ENCODE results near the gene AGK.

The AGK gene

GRCh38 chr7:141525973-141526514 is 25.2 kb upstream of the AGK start:
- Histone ChIP-seq H3F3A (ENCODE audit: insufficient read depth) (no peaks in the 10 kb centered on the region), H3K36me3 (ENCODE audit: low read length) (no peaks in the 10 kb centered on the region), H3K9me2 (replicated peaks; ENCODE audit: insufficient read depth, low read length) (no peaks in the 10 kb centered on the region), H3K79me2 (ENCODE audit: insufficient read depth, low read length) (no peaks in the 10 kb centered on the region), H2AFZ (ENCODE audit: low read depth, low read length, severe bottlenecking) (no peak overlapping the region), H3K27ac (ENCODE audit: low read depth, low read length) (no peak overlapping the region), H3K9ac (ENCODE audit: low read length) (no peak overlapping the region), H3K4me2 (ENCODE audit: low read depth, low read length, poor library complexity, severe bottlenecking) (no peak overlapping the region), H3K4me3 (ENCODE audit: insufficient read depth, low read length, poor library complexity, severe bottlenecking) (no peak overlapping the region), H3K9me3 (ENCODE audit: insufficient read depth, low read length) (no peaks in the 10 kb centered on the region), H3K27me3 (ENCODE audit: low read length) (no peaks in the 10 kb centered on the region), H4K20me1 (ENCODE audit: low read depth, low read length) (no peaks in the 10 kb centered on the region)
- TF ChIP-seq, protein P1, sequence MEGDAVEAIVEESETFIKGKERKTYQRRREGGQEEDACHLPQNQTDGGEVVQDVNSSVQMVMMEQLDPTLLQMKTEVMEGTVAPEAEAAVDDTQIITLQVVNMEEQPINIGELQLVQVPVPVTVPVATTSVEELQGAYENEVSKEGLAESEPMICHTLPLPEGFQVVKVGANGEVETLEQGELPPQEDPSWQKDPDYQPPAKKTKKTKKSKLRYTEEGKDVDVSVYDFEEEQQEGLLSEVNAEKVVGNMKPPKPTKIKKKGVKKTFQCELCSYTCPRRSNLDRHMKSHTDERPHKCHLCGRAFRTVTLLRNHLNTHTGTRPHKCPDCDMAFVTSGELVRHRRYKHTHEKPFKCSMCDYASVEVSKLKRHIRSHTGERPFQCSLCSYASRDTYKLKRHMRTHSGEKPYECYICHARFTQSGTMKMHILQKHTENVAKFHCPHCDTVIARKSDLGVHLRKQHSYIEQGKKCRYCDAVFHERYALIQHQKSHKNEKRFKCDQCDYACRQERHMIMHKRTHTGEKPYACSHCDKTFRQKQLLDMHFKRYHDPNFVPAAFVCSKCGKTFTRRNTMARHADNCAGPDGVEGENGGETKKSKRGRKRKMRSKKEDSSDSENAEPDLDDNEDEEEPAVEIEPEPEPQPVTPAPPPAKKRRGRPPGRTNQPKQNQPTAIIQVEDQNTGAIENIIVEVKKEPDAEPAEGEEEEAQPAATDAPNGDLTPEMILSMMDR (IDR thresholded peaks at IDR 0.05; ENCODE audit: insufficient read depth, low read length, poor library complexity, severe bottlenecking) = no peak
- TF ChIP-seq EZH2phosphoT487 (conservative IDR thresholded peaks at IDR 0.05; ENCODE audit: low read length) = no peak

DNA sequence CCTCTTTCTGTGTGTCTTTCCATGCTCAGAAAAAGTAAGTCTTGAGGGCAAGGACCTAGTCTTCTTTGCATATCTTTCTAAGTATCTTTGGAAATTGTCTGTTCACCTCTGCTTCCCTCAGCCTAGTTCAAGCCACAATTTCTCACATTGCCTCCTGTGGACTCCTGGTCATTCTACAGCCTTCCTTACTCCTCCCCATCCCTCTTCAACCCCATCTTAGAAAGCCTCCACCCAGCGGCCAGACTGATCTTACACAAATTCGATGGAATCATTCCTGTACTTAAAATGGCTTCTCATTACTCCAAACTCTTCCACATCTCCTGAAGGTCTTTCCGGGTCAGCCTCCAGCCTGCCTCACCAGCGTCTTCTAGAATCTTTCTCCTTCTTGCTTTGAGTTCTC is 24.1 kb upstream of the AGK start:
- Histone ChIP-seq H3K4me2 (ENCODE audit: low read depth, low read length, poor library complexity, severe bottlenecking) (no peak overlapping the region), H3K36me3 (ENCODE audit: low read length) (no peaks in the 10 kb centered on the region), H3K9me3 (ENCODE audit: insufficient read depth, low read length) (no peaks in the 10 kb centered on the region), H3K4me3 (ENCODE audit: insufficient read depth, low read length, poor library complexity, severe bottlenecking) (no peak overlapping the region), H3K9ac (ENCODE audit: low read length) (no peak overlapping the region), H4K20me1 (ENCODE audit: low read depth, low read length) (no peaks in the 10 kb centered on the region), H2AFZ (ENCODE audit: low read depth, low read length, severe bottlenecking) (no peak overlapping the region), H3K27me3 (ENCODE audit: low read length) (no peaks in the 10 kb centered on the region), H3K79me2 (ENCODE audit: insufficient read depth, low read length) (no peaks in the 10 kb centered on the region), H3F3A (ENCODE audit: insufficient read depth) (no peaks in the 10 kb centered on the region), H3K9me2 (replicated peaks; ENCODE audit: insufficient read depth, low read length) (no peaks in the 10 kb centered on the region), H3K27ac (ENCODE audit: low read depth, low read length) (no peak overlapping the region)
- TF ChIP-seq, protein P1 (IDR thresholded peaks at IDR 0.05; ENCODE audit: insufficient read depth, low read length, poor library complexity, severe bottlenecking) = no peak
- no peak for TF ChIP-seq EZH2phosphoT487 (conservative IDR thresholded peaks at IDR 0.05; ENCODE audit: low read length)

- Histone ChIP-seq H3K9ac (ENCODE audit: low read length) (no peak overlapping the region), H3K27me3 (ENCODE audit: low read length) (no peaks in the 10 kb centered on the region), H3K36me3 (ENCODE audit: low read length) (no peaks in the 10 kb centered on the region), H2AFZ (ENCODE audit: low read depth, low read length, severe bottlenecking) (no peak overlapping the region), H3K9me3 (ENCODE audit: insufficient read depth, low read length) (no peaks in the 10 kb centered on the region), H3K4me3 (ENCODE audit: insufficient read depth, low read length, poor library complexity, severe bottlenecking) (no peak overlapping the region), H3K4me2 (ENCODE audit: low read depth, low read length, poor library complexity, severe bottlenecking) (no peak overlapping the region), H3F3A (ENCODE audit: insufficient read depth) (no peaks in the 10 kb centered on the region), H3K27ac (ENCODE audit: low read depth, low read length) (no peak overlapping the region), H3K79me2 (ENCODE audit: insufficient read depth, low read length) (no peaks in the 10 kb centered on the region), H3K9me2 (replicated peaks; ENCODE audit: insufficient read depth, low read length) (no peaks in the 10 kb centered on the region), H4K20me1 (ENCODE audit: low read depth, low read length) (no peaks in the 10 kb centered on the region)
- TF ChIP-seq EZH2phosphoT487 (conservative IDR thresholded peaks at IDR 0.05; ENCODE audit: low read length) = no peak
- TF ChIP-seq, protein P1 (IDR thresholded peaks at IDR 0.05; ENCODE audit: insufficient read depth, low read length, poor library complexity, severe bottlenecking) = no peak
These were observed 22.8 kb upstream of the AGK start for GRCh38 chr7:141528399-141528798.

Data from SU-DHL-6 (cell line).